Measurements from ENCODE around the gene DERA.
"Not testable (repeated sequence)": the region's sequence is repeated elsewhere in the genome, so short reads cannot be mapped to it uniquely, and the experiment has no call there.

The DERA gene

DNA sequence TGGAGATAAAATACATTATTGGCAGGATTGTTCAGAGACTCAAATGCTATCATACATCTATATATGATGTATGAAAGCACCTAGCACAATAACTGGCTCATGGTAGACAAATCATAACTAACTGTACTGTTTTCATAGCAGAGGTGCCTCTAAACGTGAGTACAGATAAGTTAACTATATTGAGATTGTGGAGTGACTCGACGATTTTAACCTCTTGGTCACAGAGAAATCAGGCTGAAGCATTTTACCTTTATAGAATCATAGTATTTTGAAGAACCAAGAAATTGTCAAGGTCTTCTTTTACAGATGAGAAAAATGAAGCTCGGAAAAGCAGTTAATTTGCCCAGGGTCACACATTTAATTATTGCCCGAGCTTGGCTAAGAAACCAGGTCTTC lies 666 bp upstream of the DERA start:
- DNase-seq = no peak

DNA sequence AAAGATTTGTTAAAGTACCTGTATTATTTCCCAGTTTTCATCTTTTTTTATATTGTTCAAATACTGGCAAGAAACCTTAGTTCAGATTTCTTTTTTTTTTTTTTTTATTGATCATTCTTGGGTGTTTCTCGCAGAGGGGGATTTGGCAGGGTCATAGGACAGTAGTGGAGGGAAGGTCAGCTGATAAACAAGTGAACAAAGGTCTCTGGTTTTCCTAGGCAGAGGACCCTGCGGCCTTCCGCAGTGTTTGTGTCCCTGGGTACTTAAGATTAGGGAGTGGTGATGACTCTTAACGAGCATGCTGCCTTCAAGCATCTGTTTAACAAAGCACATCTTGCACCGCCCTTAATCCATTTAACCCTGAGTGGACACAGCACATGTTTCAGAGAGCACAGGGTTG lies 799 bp downstream of the DERA start:
- not testable (repeated sequence) for DNase-seq

DNA sequence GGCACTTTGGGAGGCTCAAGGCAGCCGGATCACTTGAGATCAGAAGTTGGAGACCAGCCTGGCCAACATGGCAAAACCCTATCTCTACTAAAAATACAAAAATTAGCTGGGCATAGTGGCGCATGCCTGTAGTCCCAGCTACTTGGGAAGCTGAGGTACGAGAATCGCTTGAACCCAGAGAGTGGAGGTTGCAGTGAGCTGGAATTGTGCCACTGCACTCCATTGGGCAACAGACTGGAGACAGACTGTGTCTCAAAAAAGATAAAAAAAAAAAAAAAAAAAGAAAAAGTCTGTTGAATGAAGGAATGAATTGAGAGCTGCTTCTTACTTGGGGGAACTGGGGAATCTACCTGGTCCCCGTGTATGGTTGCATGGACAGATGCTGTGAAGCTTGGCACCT lies 3.0 kb downstream of the DERA start:
- DNase-seq = not testable (repeated sequence)

DNA sequence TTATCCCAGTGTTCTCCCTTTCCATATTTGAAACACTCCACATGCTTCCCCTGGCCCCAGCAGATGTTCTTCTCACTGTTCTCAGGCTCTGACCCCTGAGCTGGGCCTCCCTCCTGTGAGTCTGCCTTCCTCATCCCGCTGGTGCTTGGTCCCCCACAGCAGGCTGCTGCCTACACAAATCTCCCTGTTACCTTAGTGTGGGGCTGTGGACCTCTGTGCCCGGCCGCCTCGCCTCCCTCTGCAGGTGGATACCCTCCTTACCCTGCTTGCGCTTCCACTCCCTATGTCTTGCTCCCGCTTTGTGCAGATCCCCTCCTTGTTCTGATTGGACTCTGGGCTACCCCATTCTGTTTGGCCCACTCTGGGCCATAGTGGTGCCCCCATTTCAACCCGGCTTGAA lies 6.9 kb downstream of the DERA start:
- no peak for DNase-seq

DNA sequence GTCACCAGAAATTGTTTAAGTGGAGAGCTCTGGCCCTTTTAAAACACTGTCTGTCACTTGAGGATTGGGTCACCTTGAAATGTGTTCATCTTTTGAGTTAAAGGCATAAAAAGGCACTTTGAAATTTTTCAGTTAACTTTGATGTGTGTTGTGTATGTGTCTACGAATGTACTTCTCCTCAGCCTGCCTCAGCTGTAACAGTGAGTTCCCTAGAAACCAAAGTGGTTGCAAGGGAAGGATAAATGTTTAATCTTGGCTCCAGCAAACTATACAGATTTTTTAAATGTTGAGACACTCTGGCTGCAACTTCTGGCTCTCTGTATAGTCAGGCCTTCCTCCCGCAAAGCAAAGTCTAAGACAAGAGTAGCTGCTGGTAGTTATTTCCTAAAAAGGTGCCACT lies 8.3 kb downstream of the DERA start:
- no peak for DNase-seq

DNA sequence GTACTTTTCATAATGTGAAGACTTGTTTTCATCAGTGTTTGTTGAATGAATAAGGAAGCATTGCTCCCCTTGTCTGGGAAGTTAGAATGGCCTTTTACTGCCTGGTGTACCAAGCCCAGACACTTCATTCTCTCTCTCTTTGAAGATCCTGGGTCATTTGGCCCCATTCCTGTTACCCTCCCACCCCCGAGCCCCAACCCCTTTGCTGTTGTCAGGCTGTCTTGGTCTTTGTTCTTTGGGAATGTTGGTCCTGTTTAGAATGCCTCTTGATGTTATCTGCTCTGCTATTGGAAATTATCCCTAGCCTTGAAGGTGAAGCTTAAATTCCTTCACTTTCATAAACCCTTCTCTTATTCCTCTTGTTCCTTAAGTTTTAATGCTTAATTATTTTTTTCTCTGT lies 13.8 kb downstream of the DERA start:
- DNase-seq = no peak

DNA sequence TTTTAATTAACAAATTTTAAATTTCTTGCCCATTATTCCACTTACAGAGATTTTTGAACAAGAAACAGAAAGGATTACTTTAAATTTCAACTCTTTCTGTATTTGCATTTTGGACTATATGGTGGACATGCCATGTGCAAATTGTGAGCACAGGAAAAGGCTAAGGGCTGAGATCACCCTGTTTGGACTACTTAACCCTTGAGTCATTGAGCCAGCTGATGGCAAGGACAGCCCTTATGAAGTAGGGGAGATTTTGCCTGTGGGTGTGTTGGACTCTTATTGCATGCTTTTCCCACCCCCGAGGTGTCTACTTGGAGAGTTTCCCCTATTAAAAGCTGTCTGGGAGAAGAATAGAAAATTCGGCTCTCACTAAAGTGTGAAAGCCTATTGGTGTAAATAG lies 17.2 kb downstream of the DERA start:
- DNase-seq = peak; percentile 37

DNA sequence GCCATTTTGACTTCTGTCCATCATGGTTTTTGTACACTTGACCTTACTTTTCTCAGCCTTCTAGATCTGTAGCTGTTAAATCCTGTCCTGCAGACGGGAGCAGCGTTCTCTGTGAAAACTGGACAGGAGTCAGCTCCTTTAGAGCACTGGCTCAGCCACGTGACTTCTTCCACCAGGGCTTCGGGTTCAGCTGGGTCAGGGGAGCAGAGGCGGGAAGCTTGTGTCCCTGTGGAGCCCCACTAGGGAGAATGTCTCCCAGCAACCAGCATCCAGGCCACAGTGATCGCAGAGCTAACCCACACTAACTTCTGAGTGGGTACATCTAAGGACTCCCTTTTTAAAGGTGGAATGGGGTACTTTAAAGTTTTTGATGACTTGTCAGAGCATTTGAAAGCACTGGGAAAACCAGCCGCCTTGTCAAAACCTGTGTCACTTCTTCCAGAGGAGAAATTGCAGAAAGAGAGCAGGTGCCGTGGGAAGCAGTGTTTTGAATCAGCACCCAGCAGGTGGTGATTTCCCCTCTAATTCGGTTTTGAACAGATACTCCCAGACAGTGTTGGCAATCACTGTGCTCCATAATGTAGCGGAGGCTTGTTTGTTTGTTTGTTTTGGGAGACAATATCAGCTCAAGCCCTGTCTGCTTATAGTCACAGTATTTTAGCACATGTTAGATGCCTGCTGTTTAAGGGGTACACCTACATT lies 17.9 kb downstream of the DERA start:
- no peak for DNase-seq

DNA sequence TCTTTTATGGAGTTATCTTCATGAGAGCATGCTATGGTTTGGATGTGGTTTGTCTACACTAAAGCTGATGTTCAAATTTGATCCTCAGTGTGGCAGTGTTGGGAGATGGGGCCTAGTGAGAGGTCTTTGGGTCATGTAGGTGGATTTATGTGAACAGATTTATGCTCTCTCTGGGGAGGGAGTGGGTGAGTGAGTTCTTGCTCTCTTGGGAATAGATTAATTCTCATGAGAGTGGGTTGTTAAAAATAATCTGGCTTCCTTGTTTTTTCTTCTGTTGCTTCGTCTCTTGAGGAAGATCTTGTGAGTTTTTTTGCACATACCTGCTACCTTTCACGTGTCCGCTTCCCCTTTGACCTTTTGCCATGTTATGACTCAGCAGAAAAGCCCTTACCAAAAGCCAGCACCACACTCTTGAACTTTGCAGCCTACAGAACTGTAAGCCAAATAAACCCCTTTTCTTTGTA lies 20.5 kb downstream of the DERA start:
- DNase-seq = no peak

DNA sequence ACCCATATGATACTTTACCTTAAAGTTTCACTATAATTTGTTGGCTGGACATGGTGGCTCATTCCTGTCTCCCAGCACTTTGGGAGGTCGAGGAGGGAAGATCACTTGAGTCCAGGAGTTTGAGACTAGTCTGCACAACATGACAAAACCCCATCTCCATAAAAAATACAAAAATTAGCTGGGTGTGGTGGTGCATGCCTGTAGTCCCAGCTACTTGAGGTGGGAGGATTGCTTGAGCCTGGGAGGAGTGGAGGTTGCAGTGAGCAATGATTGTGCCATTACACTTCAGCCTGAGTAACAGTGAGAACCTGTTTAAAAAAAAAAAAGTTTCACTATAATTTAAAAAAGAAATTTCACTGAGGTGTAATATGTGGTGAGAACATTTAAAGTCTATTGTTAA lies 21.2 kb downstream of the DERA start:
- no peak for DNase-seq

DNA sequence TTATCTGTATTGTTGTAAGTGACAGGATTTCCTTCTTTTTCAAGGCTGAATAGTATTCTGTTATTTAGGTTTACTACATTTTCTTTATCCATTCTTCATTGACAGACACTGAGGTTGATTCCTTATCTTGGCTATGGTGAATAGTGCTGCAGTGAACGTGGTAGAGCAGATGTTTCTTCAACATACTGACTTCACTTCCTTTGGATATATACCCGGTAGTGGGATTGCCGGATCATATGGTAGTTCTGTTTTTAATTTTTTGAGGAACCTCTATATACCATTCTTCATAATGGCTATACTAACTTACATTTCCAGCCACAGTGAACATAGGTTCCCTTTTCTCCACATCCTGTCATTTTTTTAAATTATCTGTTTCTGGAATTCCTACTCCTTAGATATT lies 21.8 kb downstream of the DERA start:
- no peak for DNase-seq

DNA sequence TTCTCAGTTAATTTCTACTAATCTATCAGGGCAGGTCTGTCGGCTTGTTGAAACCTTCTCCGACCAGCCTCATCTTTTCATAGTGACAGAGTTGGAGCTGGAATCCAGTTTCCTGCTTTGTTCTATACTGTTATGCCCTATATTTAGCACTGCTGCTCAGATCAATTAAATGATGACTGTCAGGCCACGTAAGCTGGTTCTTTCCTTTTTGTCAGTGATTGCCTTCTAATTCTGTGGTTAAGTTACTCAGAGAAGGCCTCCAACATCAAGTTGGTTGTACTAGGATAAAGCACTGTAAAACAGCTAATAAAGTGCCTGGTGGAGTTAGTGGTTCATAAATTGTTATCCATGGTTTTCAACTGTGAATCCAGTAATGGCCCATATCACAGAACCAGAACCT lies 22.6 kb downstream of the DERA start:
- no peak for DNase-seq

DNA sequence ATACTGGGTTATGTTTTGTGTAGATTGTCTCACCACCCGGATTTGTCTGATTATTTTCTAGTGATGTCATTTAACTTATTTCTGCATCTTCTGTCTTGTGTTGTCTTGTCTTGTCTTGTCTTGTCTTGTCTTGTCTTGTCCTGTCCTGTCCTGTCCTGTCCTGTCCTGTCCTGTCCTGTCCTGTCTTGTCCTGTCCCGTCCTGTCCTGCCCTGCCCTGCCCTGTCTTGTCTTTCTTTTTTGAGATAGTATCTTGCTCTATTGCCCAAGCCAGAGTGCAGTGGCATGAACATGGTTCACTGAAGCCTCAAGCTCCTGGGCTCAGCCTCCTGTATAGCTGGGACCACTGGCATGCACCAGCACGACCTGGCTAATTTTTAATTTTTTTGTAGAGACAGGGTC lies 25.6 kb downstream of the DERA start:
- no peak for DNase-seq

DNA sequence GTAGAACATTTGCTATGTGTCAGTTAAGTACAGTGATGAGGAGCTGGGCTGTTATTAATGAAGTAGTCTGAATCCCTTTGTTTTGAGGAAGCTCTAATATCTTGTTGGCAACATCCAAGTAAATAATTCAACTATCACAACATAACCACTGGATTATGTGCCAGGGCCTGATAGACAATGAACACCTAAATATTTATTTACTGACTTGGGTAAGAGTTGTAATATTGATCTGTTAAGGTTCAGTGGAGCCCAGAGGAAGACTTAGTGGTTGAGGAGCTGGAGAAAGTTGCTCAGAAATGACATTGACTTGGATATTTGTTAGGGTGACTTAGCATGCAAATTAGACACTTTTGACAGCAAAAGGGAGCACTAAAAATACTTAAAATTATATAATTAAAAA lies 26.8 kb downstream of the DERA start:
- DNase-seq = no peak

DNA sequence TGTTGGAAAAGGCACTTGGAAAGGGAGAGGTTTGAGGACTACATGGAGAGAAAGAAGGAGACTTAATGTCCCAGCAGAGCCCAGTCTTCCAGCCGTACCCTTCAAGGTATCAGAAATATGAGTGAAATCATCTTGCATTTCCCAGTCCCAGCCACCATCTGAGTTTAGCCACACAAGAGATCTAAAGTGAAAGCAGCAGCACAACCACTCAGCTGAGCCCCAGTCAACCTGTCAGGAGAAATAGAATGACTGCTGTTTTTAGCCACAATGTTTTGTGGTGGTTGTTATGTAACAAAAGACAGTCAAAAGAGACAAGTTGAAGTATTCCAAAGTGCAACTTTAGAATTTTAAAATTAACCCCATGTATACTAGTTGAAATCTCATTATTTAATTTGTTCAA lies 28.0 kb downstream of the DERA start:
- DNase-seq = no peak

DNA sequence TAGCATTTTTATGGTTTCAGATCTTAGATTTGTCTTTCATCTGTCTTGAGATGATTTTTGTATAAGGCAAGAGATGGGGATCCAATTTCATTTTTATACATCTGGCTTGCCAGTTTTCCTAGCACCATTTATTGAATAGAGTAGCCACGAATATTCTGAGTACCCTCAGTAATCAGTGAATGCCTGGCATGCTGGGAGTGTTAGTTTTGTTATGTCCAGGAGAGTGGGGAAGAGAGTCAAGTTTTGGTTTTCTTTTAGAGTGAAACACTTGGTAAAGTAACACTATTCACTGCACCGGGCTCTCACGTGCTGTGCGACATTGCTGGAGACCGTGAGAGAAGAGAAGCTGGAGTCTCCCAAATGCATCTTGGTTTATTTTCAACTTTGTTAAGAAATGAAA lies 31.3 kb downstream of the DERA start:
- no peak for DNase-seq

DNA sequence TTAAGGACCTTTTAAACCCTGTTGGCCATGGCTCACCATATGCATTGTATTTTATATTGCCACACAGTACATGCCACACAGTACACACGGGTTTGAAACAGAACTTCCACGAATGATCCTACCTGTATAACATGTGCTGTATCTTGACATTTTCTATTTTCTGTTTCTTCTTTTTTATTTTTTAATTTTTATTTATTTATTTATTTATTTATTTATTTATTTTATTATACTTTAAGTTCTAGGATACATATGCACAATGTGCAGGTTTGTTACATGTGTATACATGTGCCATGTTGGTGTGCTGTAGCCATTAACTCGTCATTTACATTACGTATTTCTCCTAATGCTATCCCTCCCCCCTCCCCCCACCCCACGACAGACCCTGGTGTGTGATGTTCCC lies 32.4 kb downstream of the DERA start:
- not testable (repeated sequence) for DNase-seq

DNA sequence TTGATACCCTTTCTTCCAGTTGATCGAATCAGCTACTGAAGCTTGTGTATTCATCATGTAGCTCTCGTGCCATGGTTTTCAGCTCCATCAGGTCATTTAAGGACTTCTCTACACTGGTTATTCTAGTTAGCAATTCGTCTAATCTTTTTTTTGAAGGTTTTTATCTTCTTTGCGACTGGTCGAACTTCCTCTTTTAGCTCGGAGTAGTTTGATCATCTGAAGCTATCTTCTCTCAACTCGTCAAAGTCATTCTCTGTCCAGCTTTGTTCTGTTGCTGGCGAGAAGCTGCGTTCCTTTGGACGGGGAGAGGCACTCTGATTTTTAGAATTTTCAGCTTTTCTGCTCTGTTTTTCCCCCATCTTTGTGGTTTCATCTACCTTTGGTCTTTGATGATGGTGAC lies 37.3 kb downstream of the DERA start:
- DNase-seq = not testable (repeated sequence)

DNA sequence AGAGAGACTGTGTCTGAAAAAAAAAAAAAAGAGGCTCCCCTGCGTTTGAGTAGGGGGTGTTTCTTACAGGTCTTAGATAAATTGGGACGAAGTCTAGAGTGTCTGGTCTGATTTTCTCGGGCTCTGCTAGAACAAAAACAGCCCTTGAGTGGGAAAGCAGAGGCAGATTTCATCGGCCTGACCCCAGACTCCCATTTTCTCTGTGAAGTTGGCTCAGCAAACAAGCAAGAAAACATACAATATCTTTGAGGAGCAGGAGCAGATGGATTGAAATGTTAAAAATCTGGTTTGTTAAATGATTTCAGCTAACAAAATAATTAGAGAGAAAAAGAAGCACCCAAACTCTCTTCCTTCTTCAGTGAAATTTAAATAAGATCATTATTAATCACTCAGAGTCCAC lies 44.1 kb downstream of the DERA start:
- no peak for DNase-seq

DNA sequence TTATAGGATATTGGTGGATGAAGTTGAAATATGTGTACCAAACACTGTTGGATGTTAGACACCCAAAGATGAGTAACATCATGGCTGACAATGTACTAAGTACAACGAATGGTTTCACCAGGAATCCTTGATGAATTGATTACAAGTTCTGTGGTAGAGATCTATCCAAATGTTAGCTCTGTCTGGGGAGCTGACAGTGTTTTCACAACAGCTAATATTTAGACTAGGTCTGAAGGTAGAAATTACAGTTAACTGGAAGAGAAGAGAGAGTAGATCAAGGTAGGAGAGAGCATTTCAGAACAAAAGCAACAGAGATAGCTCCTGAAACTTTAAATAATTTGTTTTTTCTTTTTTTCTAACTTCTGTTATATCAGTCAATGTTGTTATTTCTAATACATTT lies 44.9 kb downstream of the DERA start:
- DNase-seq = no peak

DNA sequence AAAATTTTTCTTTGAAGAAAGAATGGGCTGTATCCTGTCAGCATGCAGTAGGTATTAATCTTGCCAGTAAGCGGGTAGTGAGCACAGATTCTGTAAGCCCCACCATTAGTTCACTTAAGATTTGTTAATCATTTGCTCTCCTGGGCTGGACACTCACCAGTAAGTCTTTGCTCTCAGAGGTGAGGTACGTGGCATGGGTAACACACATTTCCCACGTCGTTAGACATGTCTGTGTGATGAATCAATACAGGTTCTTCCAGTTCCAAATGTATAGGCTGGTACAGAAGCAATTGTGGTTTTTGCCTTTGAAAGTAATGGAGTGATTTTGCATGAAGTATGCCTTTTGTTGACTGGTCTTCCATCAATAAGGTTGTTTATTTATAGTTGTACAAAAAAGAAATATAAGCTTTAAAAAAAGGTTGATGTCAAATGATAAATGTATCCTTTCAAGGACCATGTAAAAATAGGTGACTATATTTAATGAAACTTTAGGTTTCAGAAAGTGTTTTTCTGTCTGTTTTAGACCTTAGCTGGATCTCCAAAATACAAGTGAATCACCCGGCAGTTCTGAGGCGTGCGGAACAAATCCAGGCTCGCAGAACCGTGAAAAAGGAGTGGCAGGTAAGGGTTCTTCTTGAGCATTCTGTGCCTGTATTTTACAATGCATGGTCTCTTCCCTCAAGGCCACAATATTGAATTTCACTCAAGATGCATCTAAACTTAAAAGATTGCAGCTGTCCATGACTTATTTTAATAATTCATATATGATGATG lies 45.5 kb downstream of the DERA start:
- no peak for DNase-seq

DNA sequence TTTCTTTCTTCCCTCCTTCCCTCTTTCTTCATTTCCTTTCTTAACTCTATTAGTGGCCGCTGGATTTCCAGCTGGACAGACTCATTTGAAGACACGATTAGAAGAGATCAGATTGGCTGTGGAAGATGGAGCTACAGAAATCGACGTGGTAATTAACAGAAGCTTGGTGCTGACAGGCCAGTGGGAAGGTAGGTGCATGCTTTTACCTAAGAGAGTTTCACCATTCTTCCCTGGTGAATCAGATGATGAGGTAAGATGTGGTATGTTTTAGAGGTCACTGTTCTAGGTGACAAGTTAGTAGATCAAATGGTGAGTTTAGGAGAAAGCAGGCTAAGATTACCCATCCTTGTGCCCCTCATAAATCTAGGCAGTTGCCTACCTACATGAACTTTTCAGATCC lies 51.6 kb downstream of the DERA start:
- no peak for DNase-seq

DNA sequence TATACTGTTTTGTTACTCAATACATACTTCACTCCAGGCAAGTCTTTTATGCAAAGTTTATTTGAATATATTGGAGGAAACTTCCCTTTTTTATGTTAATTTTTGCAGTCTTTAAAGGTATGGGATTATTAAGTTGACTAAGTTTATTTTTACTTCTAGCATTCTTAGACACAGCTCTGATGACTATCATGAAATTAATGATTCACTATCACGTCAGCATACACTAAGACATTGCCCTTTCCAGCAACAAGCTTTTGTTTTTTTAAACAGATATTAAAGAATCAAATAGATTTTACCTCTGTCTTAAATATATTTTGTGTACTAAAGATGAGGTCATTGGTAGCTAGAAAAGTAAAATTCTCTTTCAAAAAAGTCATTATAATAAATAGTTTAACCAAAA lies 52.1 kb downstream of the DERA start:
- DNase-seq = no peak

DNA sequence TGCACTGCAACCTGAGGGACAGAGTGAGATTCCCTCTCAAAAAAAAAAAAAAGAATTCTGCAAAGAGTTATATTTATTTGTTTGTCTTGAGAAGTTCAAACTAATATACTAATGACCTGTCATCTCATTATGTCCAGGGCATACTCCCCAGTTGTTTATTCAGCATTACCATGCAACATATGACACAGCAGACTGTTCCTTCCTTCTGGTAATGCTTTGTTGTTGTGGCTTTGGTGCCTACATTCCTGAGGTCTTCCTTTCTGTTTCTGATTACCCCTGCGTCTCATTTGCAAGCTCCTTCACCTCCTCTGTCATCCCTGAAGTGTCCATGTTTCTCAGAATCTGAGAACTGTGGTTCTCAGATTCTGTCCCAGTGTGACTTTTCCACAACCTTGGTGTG lies 55.3 kb downstream of the DERA start:
- no peak for DNase-seq

DNA sequence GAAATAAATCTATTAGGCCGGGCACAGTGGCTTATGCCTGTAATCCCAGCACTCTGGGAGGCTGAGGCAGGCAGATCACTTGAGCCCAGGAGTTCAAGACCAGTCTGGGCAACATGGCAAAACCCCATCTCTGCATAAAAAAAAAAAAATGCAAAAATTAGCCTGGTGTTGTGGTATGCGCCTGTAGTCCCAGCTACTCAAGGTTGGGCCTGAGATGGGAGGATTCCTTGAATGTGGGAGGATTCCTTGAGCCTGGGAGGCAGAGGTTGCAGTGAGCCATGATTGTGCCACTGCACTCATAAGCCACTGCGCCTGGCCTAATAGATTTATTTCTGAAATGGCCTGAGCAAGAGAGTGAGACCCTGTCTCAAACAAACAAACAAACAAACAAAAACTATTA lies 55.9 kb downstream of the DERA start:
- not testable (repeated sequence) for DNase-seq

Data from amniotic stem cell (primary cell).